Skeletal muscle tissue (tissue), 2 donors: ENCODE data around the gene CLIC1. TPM values are rescaled to one million over a fixed set of nuclear protein-coding genes. Genes with fewer than 3 reads are reported as not detected.

Experiments
- small RNA-seq: library from RNA; depleted of rRNA; stranded (forward); fragments of <200 nt; gene quantifications from one replicate; pipeline ENCODE3, GENCODE V24; 2014
- total RNA-seq: library from RNA; depleted of rRNA; stranded (reverse); fragments of >200 nt; gene quantifications from one replicate; pipeline ENCODE4 v1.2.3, GENCODE V29; 2014

Gene CLIC1
- total RNA-seq, 1 donor from 2014 or later, result 152 TPM

Small RNA genes within 50 kb of the gene (small RNA-seq; reads per million reads assigned to genes)
- gene LY6G6D (not detected), gene MIR4646 (not detected), gene MSH5-SAPCD1 (not detected), gene RF00019 (not detected), gene RNU6-850P (not detected), gene SAPCD1 (not detected)

Other genes starting within 250 kb of the CLIC1 start
- 0.52 TPM for gene MICB, start 238.4 kb downstream of the CLIC1 start, total RNA-seq
- not detected for gene MCCD1, start 207.6 kb downstream of the CLIC1 start, total RNA-seq
- gene DDX39B, start 194.5 kb downstream of the CLIC1 start, total RNA-seq, result 436 TPM
- 1.0 TPM for gene ATP6V1G2, start 189.9 kb downstream of the CLIC1 start, total RNA-seq
- 20.4 TPM for gene NFKBIL1, start 188.9 kb downstream of the CLIC1 start, total RNA-seq
- not detected for gene LTA, start 164.2 kb downstream of the CLIC1 start, total RNA-seq
- not detected for gene TNF, start 161.0 kb downstream of the CLIC1 start, total RNA-seq
- 2.1 TPM for gene LTB, start 154.1 kb downstream of the CLIC1 start, total RNA-seq
- gene LST1, start 150.3 kb downstream of the CLIC1 start, total RNA-seq, result 3.7 TPM
- gene NCR3, start 143.5 kb downstream of the CLIC1 start, total RNA-seq, result not detected
- 19.8 TPM for gene AIF1, start 121.3 kb downstream of the CLIC1 start, total RNA-seq
- gene PRRC2A, start 115.8 kb downstream of the CLIC1 start, total RNA-seq, result 30.8 TPM
- 118 TPM for gene BAG6, start 83.9 kb downstream of the CLIC1 start, total RNA-seq
- gene APOM, start 80.6 kb downstream of the CLIC1 start, total RNA-seq, result 1.0 TPM
- gene C6orf47, start 75.8 kb downstream of the CLIC1 start, total RNA-seq, result 18.3 TPM
- 16.2 TPM for gene GPANK1, start 71.5 kb downstream of the CLIC1 start, total RNA-seq
- gene CSNK2B, start 70.5 kb downstream of the CLIC1 start, total RNA-seq, result 68.4 TPM
- 2.6 TPM for gene LY6G5B, start 66.6 kb downstream of the CLIC1 start, total RNA-seq
- gene LY6G5C, start 55.5 kb downstream of the CLIC1 start, total RNA-seq, result not detected
- 50.1 TPM for gene ABHD16A, start 33.2 kb downstream of the CLIC1 start, total RNA-seq
- not detected for gene LY6G6F, start 29.7 kb downstream of the CLIC1 start, total RNA-seq
- not detected for gene LY6G6D, start 21.2 kb downstream of the CLIC1 start, total RNA-seq
- not detected for gene LY6G6C, start 14.8 kb downstream of the CLIC1 start, total RNA-seq
- gene MPIG6B, start 13.2 kb downstream of the CLIC1 start, total RNA-seq, result 0.52 TPM
- 73.1 TPM for gene DDAH2, start 7.2 kb downstream of the CLIC1 start, total RNA-seq
- 3.1 TPM for gene MSH5, start 3.5 kb upstream of the CLIC1 start, total RNA-seq
- gene SAPCD1, start 26.1 kb upstream of the CLIC1 start, total RNA-seq, result 1.0 TPM
- 1.0 TPM for gene VWA7, start 40.8 kb upstream of the CLIC1 start, total RNA-seq
- gene VARS1, start 59.2 kb upstream of the CLIC1 start, total RNA-seq, result 42.3 TPM
- 45.9 TPM for gene LSM2, start 70.4 kb upstream of the CLIC1 start, total RNA-seq
- 5.2 TPM for gene HSPA1L, start 78.8 kb upstream of the CLIC1 start, total RNA-seq
- 133 TPM for gene HSPA1A, start 79.0 kb upstream of the CLIC1 start, total RNA-seq
- 117 TPM for gene HSPA1B, start 91.2 kb upstream of the CLIC1 start, total RNA-seq
- 23.0 TPM for gene NEU1, start 126.3 kb upstream of the CLIC1 start, total RNA-seq
- gene SLC44A4, start 142.5 kb upstream of the CLIC1 start, total RNA-seq, result 0.52 TPM
- gene EHMT2, start 161.2 kb upstream of the CLIC1 start, total RNA-seq, result 24.0 TPM
- 6.3 TPM for gene ZBTB12, start 165.6 kb upstream of the CLIC1 start, total RNA-seq
- gene C2, start 191.2 kb upstream of the CLIC1 start, total RNA-seq, result 8.4 TPM
- 3.7 TPM for gene CFB, start 209.6 kb upstream of the CLIC1 start, total RNA-seq
- gene NELFE, start 222.4 kb upstream of the CLIC1 start, total RNA-seq, result 61.6 TPM
- 25.1 TPM for gene SKIC2, start 222.6 kb upstream of the CLIC1 start, total RNA-seq
- gene DXO, start 235.6 kb upstream of the CLIC1 start, total RNA-seq, result 4.7 TPM
- gene C4A, start 245.5 kb upstream of the CLIC1 start, total RNA-seq, result 14.1 TPM